GM12872 (cell line): ENCODE measurements around the gene NFU1.

ENCODE experiments used
- CTCF ChIP-seq: IDR thresholded peaks from 3 replicates; pipeline ENCODE4 v1.5.1; 2011; ENCODE audit warnings: low read depth, mild to moderate bottlenecking, low read length, moderate library complexity; ENCODE audit not compliant: insufficient read depth

The NFU1 gene

DNA sequence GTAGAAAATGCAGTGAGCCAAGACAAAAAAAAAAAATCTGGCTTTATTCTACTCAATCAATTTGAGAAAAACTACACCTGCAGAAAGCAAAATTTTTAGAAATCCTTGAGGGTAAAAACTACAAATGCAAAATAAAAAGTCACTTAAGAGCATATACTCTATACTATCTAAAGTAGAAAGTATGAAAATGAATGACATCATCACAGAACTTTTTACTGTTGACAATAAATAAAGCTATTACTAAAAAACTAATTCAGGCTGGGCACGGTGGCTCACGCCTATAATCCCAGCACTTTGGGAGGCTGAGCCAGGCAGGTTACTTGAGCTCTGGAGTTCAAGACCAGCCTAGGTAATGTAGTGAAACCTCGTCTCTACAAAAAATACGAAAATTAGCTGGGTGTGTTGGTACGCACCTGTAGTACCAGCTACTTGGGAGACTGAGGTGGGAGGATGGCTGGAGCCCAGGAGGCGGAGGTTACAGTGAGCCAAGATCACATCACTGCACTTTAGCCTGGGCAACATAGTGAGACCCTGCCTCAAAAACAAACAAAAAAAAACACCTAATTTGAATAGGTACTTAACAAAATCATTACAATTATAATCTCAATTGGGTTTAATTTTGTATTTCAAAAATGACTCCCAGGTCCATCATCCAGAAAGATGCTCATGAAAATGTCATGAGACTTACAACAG, 7.6 kb downstream of the NFU1 start:
- no peak for TF ChIP-seq CTCF

DNA sequence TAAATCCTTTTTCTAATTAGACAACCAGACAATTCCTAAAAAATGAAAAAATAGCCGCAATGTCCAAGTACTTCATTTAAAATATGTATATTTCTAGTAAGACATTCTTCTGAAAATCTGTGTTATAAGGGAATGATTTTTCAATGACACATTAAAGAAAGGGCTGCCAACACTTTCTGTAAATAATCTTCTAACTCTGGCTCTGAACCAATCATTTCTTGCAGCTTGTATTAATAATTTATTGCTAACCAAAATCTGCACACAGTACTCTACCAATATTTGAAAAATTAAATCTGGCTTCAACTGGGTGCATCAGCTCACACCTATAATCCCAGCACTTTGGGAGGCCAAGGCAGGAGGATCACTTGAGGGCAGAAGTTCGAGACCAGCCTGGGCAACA, 8.3 kb downstream of the NFU1 start:
- TF ChIP-seq CTCF = no peak

DNA sequence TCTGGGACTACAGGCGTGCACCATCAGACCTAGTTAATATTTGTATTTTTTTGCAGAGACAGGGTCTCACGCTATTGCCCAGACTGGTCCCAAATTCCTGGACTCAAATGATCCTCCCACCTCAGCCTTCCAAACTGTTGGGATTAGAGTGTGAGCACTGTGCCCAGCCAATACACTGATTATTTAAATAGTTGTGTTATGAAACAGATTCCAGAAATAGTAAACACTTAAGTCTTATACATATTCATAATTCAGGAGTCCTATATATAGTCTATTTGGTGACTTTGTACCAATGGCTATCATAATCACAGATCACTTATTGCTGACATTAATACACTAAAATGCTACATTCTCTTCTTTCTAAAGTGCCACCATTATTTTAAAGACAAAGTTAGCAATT, 12.8 kb downstream of the NFU1 start:
- no peak for TF ChIP-seq CTCF

GRCh38 chr2:69422198-69422597, 15.0 kb downstream of the NFU1 start:
- no peak for TF ChIP-seq CTCF

GRCh38 chr2:69416147-69416546, 21.1 kb downstream of the NFU1 start:
- TF ChIP-seq CTCF = no peak

DNA sequence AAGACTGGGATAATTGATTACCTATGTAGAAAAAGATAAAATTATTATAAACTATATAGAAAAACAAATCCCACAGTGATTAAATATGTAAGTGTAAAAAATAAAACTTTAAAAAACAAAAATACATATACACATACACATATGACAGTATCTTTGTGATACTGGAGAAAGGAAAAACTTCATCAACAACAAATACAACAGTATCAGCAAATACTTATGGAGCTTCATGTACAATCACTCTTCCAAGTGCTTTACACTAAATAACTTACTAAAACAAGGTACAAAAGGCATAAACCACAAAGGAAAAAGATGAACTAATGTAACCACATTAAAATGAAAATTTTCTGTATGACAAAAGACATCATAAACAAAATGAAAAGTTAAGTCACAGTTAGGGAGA, 26.1 kb downstream of the NFU1 start:
- no peak for TF ChIP-seq CTCF

GRCh38 chr2:69405306-69405705, 31.9 kb downstream of the NFU1 start:
- TF ChIP-seq CTCF = no peak
